B cell (primary cell): ENCODE results near the gene PHF12. TPM values are rescaled to one million over a fixed set of nuclear protein-coding genes. Genes with fewer than 3 reads are reported as not detected.

ENCODE experiments used
- ATAC-seq: fragments of 200-7000 bp; cut with Tn5 transposase; one replicate; pipeline ENCODE4 v1.10.0; 2021; ENCODE audit warnings: low read depth, mild to moderate bottlenecking, moderate number of reproducible peaks, moderate library complexity
- CTCF ChIA-PET: fragments of 350-600 bp; sonication (Branson Sonifier 250); formaldehyde crosslinking; loops from one replicate; lab custom pipeline; 2021; ENCODE audit warnings: antibody characterized with exemption, inconsistent platforms; lab: Charles Lee
- POLR2A ChIA-PET: fragments of 350-600 bp; sonication (Branson Sonifier 250); formaldehyde crosslinking; loops from one replicate; lab custom pipeline; 2021; ENCODE audit warnings: antibody characterized with exemption; lab: Charles Lee
- DNase-seq: peaks from one replicate; pipeline ENCODE4 v3.0.0; 2013
- H2AFZ ChIP-seq: 2 replicates; pipeline ENCODE4 v1.6.1; 2012; ENCODE audit warnings: mild to moderate bottlenecking, low read depth, low read length; ENCODE audit not compliant: insufficient read depth, poor library complexity, severe bottlenecking
- H3K27ac ChIP-seq, 2 donors: 1 replicate in 1 of 2; 2 replicates in 1 of 2; pipeline ENCODE4 v1.5.1; 2012 to 2013; ENCODE audit warnings: low read length in 2 of 2, mild to moderate bottlenecking in 2 of 2, moderate library complexity in 1 of 2
- H3K27me3 ChIP-seq, 4 experiments: fragments of 200-600 bp in 1 of 4; sonication (generic) in 1 of 4; replicated peaks in 1 of 4; 1 replicate in 2 of 4; 2 replicates in 2 of 4; pipeline versions ENCODE4 v1.6.1 to v1.7.0; 2013 to 2016; ENCODE audit warnings: low read length in 3 of 4, mild to moderate bottlenecking in 2 of 4, mixed read lengths in 1 of 4, moderate library complexity in 1 of 4; ENCODE audit not compliant: insufficient read depth in 4 of 4, control insufficient read depth in 3 of 4; ENCODE audit errors: control extremely low read depth in 1 of 4
- H3K36me3 ChIP-seq, 2 experiments: replicated peaks in 1 of 2; 1 replicate in 1 of 2; 2 replicates in 1 of 2; pipeline versions ENCODE4 v1.6.1 to v1.7.1; 2013; ENCODE audit warnings: low read length in 1 of 2; ENCODE audit not compliant: insufficient read depth in 2 of 2, control insufficient read depth in 1 of 2; ENCODE audit errors: control extremely low read depth in 1 of 2, extremely low read depth in 1 of 2
- H3K4me1 ChIP-seq, 2 donors: fragments of 200-600 bp in 1 of 2; sonication (generic) in 1 of 2; 1 replicate in 1 of 2; 2 replicates in 1 of 2; pipeline versions ENCODE4 v1.5.1 to v1.6.1; 2013 to 2017; ENCODE audit warnings: low read length in 2 of 2; ENCODE audit not compliant: control insufficient read depth in 2 of 2, insufficient read depth in 2 of 2
- H3K4me2 ChIP-seq: replicated peaks from 2 replicates; pipeline ENCODE3; 2012; ENCODE audit warnings: mild to moderate bottlenecking, low read depth, low read length; ENCODE audit not compliant: poor library complexity, severe bottlenecking
- H3K4me3 ChIP-seq, 5 experiments: fragments of 200-600 bp in 1 of 5; sonication (generic) in 1 of 5; 1 replicate in 3 of 5; 2 replicates in 2 of 5; pipeline versions ENCODE4 v1.5.1 to v1.7.0; 2011 to 2016; ENCODE audit warnings: low read length in 4 of 5, mild to moderate bottlenecking in 4 of 5, low read depth in 2 of 5, control low read depth in 1 of 5, moderate library complexity in 1 of 5; ENCODE audit not compliant: insufficient read depth in 1 of 5; ENCODE audit errors: control extremely low read depth in 1 of 5, extremely low read depth in 1 of 5
- H3K79me2 ChIP-seq: fragments of 200-600 bp; sonication (generic); one replicate; pipeline ENCODE4 v1.6.0; 2016; ENCODE audit warnings: low read length; ENCODE audit not compliant: control insufficient read depth, insufficient read depth
- H3K9ac ChIP-seq: fragments of 200-600 bp; sonication (generic); 2 replicates; pipeline ENCODE4 v1.6.1; 2017; ENCODE audit warnings: mild to moderate bottlenecking, low read length, moderate library complexity
- H3K9me3 ChIP-seq, 3 donors: one replicate each; pipeline versions ENCODE4 v1.6.1 to v1.7.1; 2013; ENCODE audit warnings: low read length in 2 of 3; ENCODE audit not compliant: control insufficient read depth in 2 of 3, insufficient read depth in 1 of 3; ENCODE audit errors: control extremely low read depth in 1 of 3
- H4K20me1 ChIP-seq: 2 replicates; pipeline ENCODE4 v1.6.0; 2012; ENCODE audit warnings: mild to moderate bottlenecking, low read length; ENCODE audit not compliant: insufficient read depth, control insufficient read depth, poor library complexity, severe bottlenecking
- H3K27ac Mint-ChIP-seq: one replicate; pipeline ENCODE4 v1.8.0; 2021; ENCODE audit warnings: mixed read lengths
- H3K27me3 Mint-ChIP-seq: one replicate; pipeline ENCODE4 v1.8.0; 2021; ENCODE audit warnings: mixed read lengths
- H3K4me1 Mint-ChIP-seq: one replicate; pipeline ENCODE4 v1.8.0; 2021; ENCODE audit warnings: mixed read lengths
- H3K4me3 Mint-ChIP-seq: one replicate; pipeline ENCODE4 v1.8.0; 2021; ENCODE audit warnings: mixed read lengths
- H3K9me3 Mint-ChIP-seq: one replicate; pipeline ENCODE4 v1.8.0; 2022; ENCODE audit warnings: mixed read lengths; ENCODE audit not compliant: insufficient read depth
- EZH2 ChIP-seq: IDR thresholded peaks from 2 replicates; pipeline ENCODE4 v1.6.1; 2012; ENCODE audit warnings: borderline replicate concordance, low read depth, mild to moderate bottlenecking, moderate library complexity, low read length; ENCODE audit not compliant: insufficient read depth, poor library complexity, severe bottlenecking
- WGBS: methylation state at CpG from one replicate; pipeline ENCODE4 v1.1.5; 2013; ENCODE audit warnings: missing lambda C conversion rate; ENCODE audit not compliant: insufficient coverage; 5-methylcytosine and 5-hydroxymethylcytosine counted together
- intact Hi-C: fragments of 100-400 bp; cut with micrococcal nuclease; formaldehyde crosslinking; loops from one replicate; pipeline ENCODE4 v1.10.0; 2022
- polyA plus RNA-seq: library from polyadenylated mRNA; depleted of rRNA; stranded (reverse); fragments of >200 nt; gene quantifications from 2 replicates; pipeline ENCODE4 v1.2.3, GENCODE V29; 2012
- total RNA-seq, 2 donors: library from RNA; stranded (reverse); fragments of 120-200 nt in 1 of 2; gene quantifications; 1 replicate in 1 of 2; 2 replicates in 1 of 2; pipeline versions ENCODE4 v1.2.3 to v1.2.4, GENCODE V29; 2013 to 2022
- TF ChIP-seq, protein P1 (sequence below): fragments of 200-600 bp; IDR thresholded peaks from one replicate; pipeline ENCODE4 v1.8.0; 2022; ENCODE audit warnings: antibody characterized with exemption, mild to moderate bottlenecking

The PHF12 gene
- total and polyA plus RNA-seq, 2 donors (not counting 1 experiment from before 2014, with no cell fraction given) = 116 to 140 TPM

DNA sequence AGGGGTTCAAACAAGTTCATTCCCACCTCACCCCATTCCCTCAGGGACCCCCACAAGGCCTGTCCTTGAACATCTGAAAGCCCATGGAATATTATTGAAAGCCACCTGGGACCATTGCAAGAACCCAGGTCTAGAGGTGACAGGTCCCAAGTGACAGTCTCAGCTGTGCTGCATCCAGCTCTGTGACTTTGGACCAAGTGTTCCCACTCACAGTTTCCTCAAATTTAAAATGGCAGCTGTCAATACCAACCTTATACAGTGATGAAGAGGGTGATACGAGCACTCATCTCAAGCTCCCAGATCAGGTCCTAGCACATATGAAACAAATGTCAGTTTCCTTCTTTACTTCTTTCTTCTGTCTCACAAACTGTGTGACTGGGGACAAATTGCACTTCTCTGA lies 87.4 kb downstream of the PHF12 start:
- Histone ChIP-seq H3K4me1 (peaks cover 0 to 17% of the 10 kb centered on the region in 2 donors), H4K20me1 (no peaks in the 10 kb centered on the region), H3K79me2 (no peaks in the 10 kb centered on the region), H3K27me3 (no peaks in the 10 kb centered on the region), H3K4me2 (no peak overlapping the region), H3K9me3 (no peaks in the 10 kb centered on the region), H3K27ac (no peak overlapping the region), H2AFZ (no peak overlapping the region), H3K4me3 (no peak overlapping the region), H3K36me3 (peaks cover 0 to 21% of the 10 kb centered on the region in 2 experiments), H3K9ac (no peak overlapping the region)
- intact Hi-C loops = no loop called here
- TF ChIP-seq, protein P1, sequence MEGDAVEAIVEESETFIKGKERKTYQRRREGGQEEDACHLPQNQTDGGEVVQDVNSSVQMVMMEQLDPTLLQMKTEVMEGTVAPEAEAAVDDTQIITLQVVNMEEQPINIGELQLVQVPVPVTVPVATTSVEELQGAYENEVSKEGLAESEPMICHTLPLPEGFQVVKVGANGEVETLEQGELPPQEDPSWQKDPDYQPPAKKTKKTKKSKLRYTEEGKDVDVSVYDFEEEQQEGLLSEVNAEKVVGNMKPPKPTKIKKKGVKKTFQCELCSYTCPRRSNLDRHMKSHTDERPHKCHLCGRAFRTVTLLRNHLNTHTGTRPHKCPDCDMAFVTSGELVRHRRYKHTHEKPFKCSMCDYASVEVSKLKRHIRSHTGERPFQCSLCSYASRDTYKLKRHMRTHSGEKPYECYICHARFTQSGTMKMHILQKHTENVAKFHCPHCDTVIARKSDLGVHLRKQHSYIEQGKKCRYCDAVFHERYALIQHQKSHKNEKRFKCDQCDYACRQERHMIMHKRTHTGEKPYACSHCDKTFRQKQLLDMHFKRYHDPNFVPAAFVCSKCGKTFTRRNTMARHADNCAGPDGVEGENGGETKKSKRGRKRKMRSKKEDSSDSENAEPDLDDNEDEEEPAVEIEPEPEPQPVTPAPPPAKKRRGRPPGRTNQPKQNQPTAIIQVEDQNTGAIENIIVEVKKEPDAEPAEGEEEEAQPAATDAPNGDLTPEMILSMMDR = no peak
- no peak for TF ChIP-seq EZH2
- DNase-seq (no peak), ATAC-seq (no peak)
- Mint-ChIP-seq H3K27me3 (no peaks in the 10 kb centered on the region), H3K4me1 (peaks cover 17% of the 10 kb centered on the region), H3K4me3 (no peak overlapping the region), H3K27ac (no peak overlapping the region), H3K9me3 (no peaks in the 10 kb centered on the region)
- POLR2A ChIA-PET = interaction anchor here (0.6 kb wide), 1 partner anchor 1900 kb away, joined by 6 read pairs; no protein-coding TSS in a partner anchor
- CTCF ChIA-PET = interaction anchor here (1.0 to 2.2 kb wide), 3 partner anchors 29 to 137 kb away, joined by 3 to 12 read pairs (median 6); partner anchors contain the start of gene FLOT2
- WGBS = no CpG with 5 or more reads among the region's 1 CpG

GRCh38 chr17:28862561-28862960 lies 88.8 kb downstream of the PHF12 start:
- no peak for DNase-seq
- ChIA-PET CTCF (interaction anchor here (1.2 to 1.4 kb wide), 2 partner anchors 13 to 35 kb away, joined by 3 to 5 read pairs; partner anchors contain the start of gene FLOT2), POLR2A (no interaction called here)
- no peak overlapping the region for H2AFZ ChIP-seq
- Mint-ChIP-seq H3K27me3 (no peaks in the 10 kb centered on the region), H3K4me1 (peaks cover 15% of the 10 kb centered on the region), H3K27ac (no peak overlapping the region), H3K4me3 (no peak overlapping the region), H3K9me3 (no peaks in the 10 kb centered on the region)
- no peaks in the 10 kb centered on the region for H4K20me1 ChIP-seq
- WGBS = no CpG with 5 or more reads among the region's 3 CpGs
- no peaks in the 10 kb centered on the region for H3K9me3 ChIP-seq
- no peaks in the 10 kb centered on the region for H3K27me3 ChIP-seq
- peaks cover 0 to 34% of the 10 kb centered on the region in 2 experiments for H3K36me3 ChIP-seq
- intact Hi-C loops = no loop called here
- H3K4me3 ChIP-seq = no peak overlapping the region
- TF ChIP-seq EZH2 = no peak
- TF ChIP-seq, protein P1 = no peak
- H3K79me2 ChIP-seq = no peaks in the 10 kb centered on the region
- H3K4me1 ChIP-seq = peaks cover 0 to 17% of the 10 kb centered on the region in 2 donors
- no peak overlapping the region for H3K9ac ChIP-seq
- H3K27ac ChIP-seq = no peak overlapping the region
- no peak overlapping the region for H3K4me2 ChIP-seq
- ATAC-seq = no peak
